ENCODE measurements around the gene ACAA1. TPM values are rescaled to one million over a fixed set of nuclear protein-coding genes. Genes with fewer than 3 reads are reported as not detected.

ACAA1 gene
- total and polyA plus RNA-seq, 2 of the 13 experiments (the other 11 are each of a cell fraction or from before 2014, with no cell fraction given): 60.8 to 188 TPM

- peaks cover 53% of the 10 kb centered on the region for H3K4me1 ChIP-seq (ENCODE audit: insufficient read depth, low read length)
- peak; percentile 48 for ATAC-seq
- H3K27me3 ChIP-seq (ENCODE audit: control insufficient read depth in 1 of 2, insufficient read depth in 2 of 2, low read length in 2 of 2): no peaks in the 10 kb centered on the region; a peak in 1 of 5 replicates
- H4K20me1 ChIP-seq (ENCODE audit: insufficient read depth, low read length): peaks cover 17% of the 10 kb centered on the region
- H3K4me2 ChIP-seq (ENCODE audit: low read depth, low read length): peak overlapping the region; percentile 86
- POLR2A ChIA-PET: interaction anchor here (1.1 to 5.1 kb wide), 11 partner anchors 10 to 181 kb away, joined by 3 to 179 read pairs (median 5); partner anchors contain the start of genes ACAA1, MYD88 and XYLB
- FAIRE-seq: no peak
- intact Hi-C loops (cut with micrococcal nuclease; ENCODE audit: unreplicated experiment) (loop anchor here (2.0 kb wide), 1 partner anchor 27 kb away; the partner anchor contains the start of gene MYD88), in situ Hi-C loops (cut with HindIII; ENCODE audit: extremely low pct_ligation_motif_present, low pct_unique_long_range_greater_than_20kb) (no loop called here)
- no peaks in the 10 kb centered on the region for H3K9me3 ChIP-seq (ENCODE audit: low read length)
- H3K36me3 ChIP-seq (replicated peaks in 1 of 2; ENCODE audit: control insufficient read depth in 1 of 2, insufficient read depth in 2 of 2, low read length in 2 of 2): no peaks in the 10 kb centered on the region; a peak in 1 of 5 replicates
- H3K4me3 ChIP-seq (replicated peaks in 1 of 3; ENCODE audit: insufficient read depth in 1 of 3, low read depth in 2 of 3, low read length in 3 of 3): peak overlapping the region; percentile 86 to 97 (median 90)
- CTCF ChIA-PET (ENCODE audit: low intra/inter-chr PET ratio, low total read pairs): no interaction called here
- no peak overlapping the region for H2AFZ ChIP-seq (ENCODE audit: low read length)
- peak overlapping the region; percentile 87 for H3K9ac ChIP-seq (ENCODE audit: insufficient read depth, low read depth, low read length)
- no TSS peak for BruUV-seq (replicated peaks)
- H3K79me2 ChIP-seq (ENCODE audit: insufficient read depth, low read length): peaks cover 51% of the 10 kb centered on the region
- 1% methylated on average over 19 of the region's 62 CpGs for WGBS (ENCODE audit: low lambda C conversion rate)
- H3K27ac ChIP-seq (ENCODE audit: extremely low read length, insufficient read depth, low read length): peak overlapping the region; percentile 96
- DNase-seq (ENCODE audit: low spot score): peak; percentile 31
- TF ChIP-seq ZIK1 (CRISPR knock-in tag; IDR thresholded peaks at IDR 0.05; ENCODE audit: borderline replicate concordance, low read depth) (no peak), ZEB1 (IDR thresholded peaks at IDR 0.05; ENCODE audit: insufficient replicate concordance, low read depth) (peak; percentile 3), HNRNPUL1 (IDR thresholded peaks at IDR 0.05; ENCODE audit: low read depth, low read length) (no peak), ZSCAN29 (CRISPR knock-in tag; conservative IDR thresholded peaks at IDR 0.05) (peak; percentile 78), SSRP1 (CRISPR knock-in tag; IDR thresholded peaks at IDR 0.05) (no peak), ZNF549 (CRISPR knock-in tag; IDR thresholded peaks at IDR 0.05) (no peak), ZFP62 (CRISPR knock-in tag; IDR thresholded peaks at IDR 0.05) (no peak), TFDP2 (CRISPR knock-in tag; IDR thresholded peaks at IDR 0.05) (no peak), ARHGAP35 (CRISPR knock-in tag; IDR thresholded peaks at IDR 0.05; ENCODE audit: borderline replicate concordance) (0 out of 2 replicates have a peak, but pooled peaks have one; percentile 72), ZNF841 (CRISPR knock-in tag; IDR thresholded peaks at IDR 0.05; ENCODE audit: borderline replicate concordance) (0 out of 2 replicates have a peak, but pooled peaks have one; percentile 41), SRF (IDR thresholded peaks at IDR 0.05; ENCODE audit: low read depth, low read length) (no peak)
- TF ChIP-seq, protein P1, sequence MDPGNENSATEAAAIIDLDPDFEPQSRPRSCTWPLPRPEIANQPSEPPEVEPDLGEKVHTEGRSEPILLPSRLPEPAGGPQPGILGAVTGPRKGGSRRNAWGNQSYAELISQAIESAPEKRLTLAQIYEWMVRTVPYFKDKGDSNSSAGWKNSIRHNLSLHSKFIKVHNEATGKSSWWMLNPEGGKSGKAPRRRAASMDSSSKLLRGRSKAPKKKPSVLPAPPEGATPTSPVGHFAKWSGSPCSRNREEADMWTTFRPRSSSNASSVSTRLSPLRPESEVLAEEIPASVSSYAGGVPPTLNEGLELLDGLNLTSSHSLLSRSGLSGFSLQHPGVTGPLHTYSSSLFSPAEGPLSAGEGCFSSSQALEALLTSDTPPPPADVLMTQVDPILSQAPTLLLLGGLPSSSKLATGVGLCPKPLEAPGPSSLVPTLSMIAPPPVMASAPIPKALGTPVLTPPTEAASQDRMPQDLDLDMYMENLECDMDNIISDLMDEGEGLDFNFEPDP (CRISPR knock-in tag; conservative IDR thresholded peaks at IDR 0.05): 0 out of 2 replicates have a peak, but pooled peaks have one; percentile 80
- TF ChIP-seq, protein P2, sequence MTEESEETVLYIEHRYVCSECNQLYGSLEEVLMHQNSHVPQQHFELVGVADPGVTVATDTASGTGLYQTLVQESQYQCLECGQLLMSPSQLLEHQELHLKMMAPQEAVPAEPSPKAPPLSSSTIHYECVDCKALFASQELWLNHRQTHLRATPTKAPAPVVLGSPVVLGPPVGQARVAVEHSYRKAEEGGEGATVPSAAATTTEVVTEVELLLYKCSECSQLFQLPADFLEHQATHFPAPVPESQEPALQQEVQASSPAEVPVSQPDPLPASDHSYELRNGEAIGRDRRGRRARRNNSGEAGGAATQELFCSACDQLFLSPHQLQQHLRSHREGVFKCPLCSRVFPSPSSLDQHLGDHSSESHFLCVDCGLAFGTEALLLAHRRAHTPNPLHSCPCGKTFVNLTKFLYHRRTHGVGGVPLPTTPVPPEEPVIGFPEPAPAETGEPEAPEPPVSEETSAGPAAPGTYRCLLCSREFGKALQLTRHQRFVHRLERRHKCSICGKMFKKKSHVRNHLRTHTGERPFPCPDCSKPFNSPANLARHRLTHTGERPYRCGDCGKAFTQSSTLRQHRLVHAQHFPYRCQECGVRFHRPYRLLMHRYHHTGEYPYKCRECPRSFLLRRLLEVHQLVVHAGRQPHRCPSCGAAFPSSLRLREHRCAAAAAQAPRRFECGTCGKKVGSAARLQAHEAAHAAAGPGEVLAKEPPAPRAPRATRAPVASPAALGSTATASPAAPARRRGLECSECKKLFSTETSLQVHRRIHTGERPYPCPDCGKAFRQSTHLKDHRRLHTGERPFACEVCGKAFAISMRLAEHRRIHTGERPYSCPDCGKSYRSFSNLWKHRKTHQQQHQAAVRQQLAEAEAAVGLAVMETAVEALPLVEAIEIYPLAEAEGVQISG (CRISPR knock-in tag; IDR thresholded peaks at IDR 0.05): 0 out of 2 replicates have a peak, but pooled peaks have one; percentile 46
- TF ChIP-seq, protein P3, sequence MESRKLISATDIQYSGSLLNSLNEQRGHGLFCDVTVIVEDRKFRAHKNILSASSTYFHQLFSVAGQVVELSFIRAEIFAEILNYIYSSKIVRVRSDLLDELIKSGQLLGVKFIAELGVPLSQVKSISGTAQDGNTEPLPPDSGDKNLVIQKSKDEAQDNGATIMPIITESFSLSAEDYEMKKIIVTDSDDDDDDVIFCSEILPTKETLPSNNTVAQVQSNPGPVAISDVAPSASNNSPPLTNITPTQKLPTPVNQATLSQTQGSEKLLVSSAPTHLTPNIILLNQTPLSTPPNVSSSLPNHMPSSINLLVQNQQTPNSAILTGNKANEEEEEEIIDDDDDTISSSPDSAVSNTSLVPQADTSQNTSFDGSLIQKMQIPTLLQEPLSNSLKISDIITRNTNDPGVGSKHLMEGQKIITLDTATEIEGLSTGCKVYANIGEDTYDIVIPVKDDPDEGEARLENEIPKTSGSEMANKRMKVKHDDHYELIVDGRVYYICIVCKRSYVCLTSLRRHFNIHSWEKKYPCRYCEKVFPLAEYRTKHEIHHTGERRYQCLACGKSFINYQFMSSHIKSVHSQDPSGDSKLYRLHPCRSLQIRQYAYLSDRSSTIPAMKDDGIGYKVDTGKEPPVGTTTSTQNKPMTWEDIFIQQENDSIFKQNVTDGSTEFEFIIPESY (CRISPR knock-in tag; IDR thresholded peaks at IDR 0.05): no peak
- TF ChIP-seq, protein P4, sequence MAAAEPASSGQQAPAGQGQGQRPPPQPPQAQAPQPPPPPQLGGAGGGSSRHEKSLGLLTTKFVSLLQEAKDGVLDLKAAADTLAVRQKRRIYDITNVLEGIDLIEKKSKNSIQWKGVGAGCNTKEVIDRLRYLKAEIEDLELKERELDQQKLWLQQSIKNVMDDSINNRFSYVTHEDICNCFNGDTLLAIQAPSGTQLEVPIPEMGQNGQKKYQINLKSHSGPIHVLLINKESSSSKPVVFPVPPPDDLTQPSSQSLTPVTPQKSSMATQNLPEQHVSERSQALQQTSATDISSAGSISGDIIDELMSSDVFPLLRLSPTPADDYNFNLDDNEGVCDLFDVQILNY (CRISPR knock-in tag; conservative IDR thresholded peaks at IDR 0.05): peak; percentile 77
Measured at GRCh38 chr3:38165722-38166387, 28.9 kb upstream of the ACAA1 start.
